ENCODE results near the gene PCDHGA9. TPM values are rescaled to one million over a fixed set of nuclear protein-coding genes. Genes with fewer than 3 reads are reported as not detected.

The PCDHGA9 gene
- total RNA-seq, 2 donors from 2014 or later = 3.9 to 7.7 TPM

GRCh38 chr5:141359790-141360426, 42.7 kb upstream of the PCDHGA9 start, which contains the start of gene PCDHGB2:
PCDHGB2 (plus strand) TSS chr5:141359994; CDS start chr5:141360136, 142 bp downstream.
- peak within 1 kb of the TSS; percentile 2 to 19 for H3K4me3 ChIP-seq
- DNase-seq (ENCODE audit: low spot score) = no peak
- no peak within 1 kb of the TSS for H3K27ac ChIP-seq
- intact Hi-C loops (cut with DNase I) = no loop called here
- TF ChIP-seq POLR2A (IDR thresholded peaks at IDR 0.05) (no peak), POLR2AphosphoS5 (IDR thresholded peaks at IDR 0.05) (no peak), CTCF (IDR thresholded peaks at IDR 0.05) (peak in 1 of 4 experiments; percentile 34)
- no peaks in the 10 kb centered on the region for H3K9me3 ChIP-seq
- H3K27me3 ChIP-seq (replicated peaks; ENCODE audit: insufficient read depth) = peaks cover 19% of the 10 kb centered on the region
- H3K4me1 ChIP-seq (replicated peaks) = no peaks in the 10 kb centered on the region
- no peaks in the 10 kb centered on the region for H3K36me3 ChIP-seq
- WGBS = 18% methylated on average over 24 of the region's 24 CpGs

- no peak overlapping the region for H3K4me3 ChIP-seq
- intact Hi-C loops (cut with DNase I) = no loop called here
- H3K27me3 ChIP-seq (replicated peaks; ENCODE audit: insufficient read depth) = peaks cover 19% of the 10 kb centered on the region
- TF ChIP-seq POLR2A (IDR thresholded peaks at IDR 0.05) = no peak
- TF ChIP-seq POLR2AphosphoS5 (IDR thresholded peaks at IDR 0.05) = no peak
- TF ChIP-seq CTCF (IDR thresholded peaks at IDR 0.05) = no peak
- no peaks in the 10 kb centered on the region for H3K9me3 ChIP-seq
- H3K4me1 ChIP-seq (replicated peaks) = no peaks in the 10 kb centered on the region
- H3K27ac ChIP-seq = no peak overlapping the region
- no peaks in the 10 kb centered on the region for H3K36me3 ChIP-seq
- DNase-seq (ENCODE audit: low spot score) = no peak
- 35% methylated on average over 15 of the region's 15 CpGs for WGBS
Observed at GRCh38 chr5:141360685-141361084, 41.9 kb upstream of the PCDHGA9 start.

GRCh38 chr5:141362719-141363118, 39.9 kb upstream of the PCDHGA9 start:
- intact Hi-C loops (cut with DNase I) = no loop called here
- Histone ChIP-seq H3K36me3 (no peaks in the 10 kb centered on the region), H3K27me3 (replicated peaks; ENCODE audit: insufficient read depth) (peaks cover 23% of the 10 kb centered on the region), H3K9me3 (no peaks in the 10 kb centered on the region), H3K4me1 (replicated peaks) (no peaks in the 10 kb centered on the region), H3K27ac (no peak overlapping the region), H3K4me3 (no peak overlapping the region)
- TF ChIP-seq POLR2AphosphoS5 (IDR thresholded peaks at IDR 0.05) (no peak), POLR2A (IDR thresholded peaks at IDR 0.05) (no peak), CTCF (IDR thresholded peaks at IDR 0.05) (no peak)
- DNase-seq (ENCODE audit: low spot score) = no peak

GRCh38 chr5:141363952-141364660, 38.5 kb upstream of the PCDHGA9 start, which contains the start of gene PCDHGA5:
PCDHGA5 (plus strand) TSS chr5:141364162; CDS start chr5:141364331, 169 bp downstream.
- no peak within 1 kb of the TSS for H3K27ac ChIP-seq
- WGBS = 10% methylated on average over 34 of the region's 34 CpGs
- DNase-seq (ENCODE audit: low spot score) = no peak
- no peaks in the 10 kb centered on the region for H3K4me1 ChIP-seq (replicated peaks)
- H3K4me3 ChIP-seq = no peak within 1 kb of the TSS
- H3K36me3 ChIP-seq = no peaks in the 10 kb centered on the region
- TF ChIP-seq CTCF (IDR thresholded peaks at IDR 0.05) (no peak), POLR2A (IDR thresholded peaks at IDR 0.05) (no peak), POLR2AphosphoS5 (IDR thresholded peaks at IDR 0.05) (no peak)
- intact Hi-C loops (cut with DNase I) = no loop called here
- H3K27me3 ChIP-seq (replicated peaks; ENCODE audit: insufficient read depth) = peaks cover 23% of the 10 kb centered on the region
- no peaks in the 10 kb centered on the region for H3K9me3 ChIP-seq
